Brain microvascular endothelial cell (primary cell): ENCODE results near the gene MLPH.

ENCODE experiments used
- DNase-seq: peaks from one replicate; pipeline ENCODE4 v3.0.0-alpha.2; 2020
- H3K27ac ChIP-seq: fragments of 250-450 bp; sonication (Bioruptor Pico); 2 replicates; pipeline ENCODE4 v1.5.1; 2020; ENCODE audit warnings: mild to moderate bottlenecking, moderate library complexity
- H3K27me3 ChIP-seq: fragments of 250-450 bp; sonication (Bioruptor Pico); replicated peaks from 2 replicates; pipeline ENCODE4 v1.5.1; 2020; ENCODE audit warnings: mild to moderate bottlenecking
- H3K36me3 ChIP-seq: fragments of 250-450 bp; sonication (Bioruptor Pico); replicated peaks from 2 replicates; pipeline ENCODE4 v1.5.1; 2020; ENCODE audit warnings: mild to moderate bottlenecking
- H3K4me3 ChIP-seq: 2 replicates; pipeline ENCODE4 v1.5.1; 2011; ENCODE audit warnings: low read depth, mild to moderate bottlenecking, control low read depth, low read length, moderate library complexity
- CTCF ChIP-seq: IDR thresholded peaks from 2 replicates; pipeline ENCODE4 v1.5.1; 2011; ENCODE audit warnings: low read depth, mild to moderate bottlenecking, moderate library complexity, low read length, control low read depth, inconsistent platforms; ENCODE audit errors: missing control alignments
- in situ Hi-C: cut with HindIII; loops from 2 replicates; pipeline ENCODE4 v1.10.0; 2017; ENCODE audit warnings: low sequenced_read_pairs, low pct_ligation_motif_present

Gene MLPH

DNA sequence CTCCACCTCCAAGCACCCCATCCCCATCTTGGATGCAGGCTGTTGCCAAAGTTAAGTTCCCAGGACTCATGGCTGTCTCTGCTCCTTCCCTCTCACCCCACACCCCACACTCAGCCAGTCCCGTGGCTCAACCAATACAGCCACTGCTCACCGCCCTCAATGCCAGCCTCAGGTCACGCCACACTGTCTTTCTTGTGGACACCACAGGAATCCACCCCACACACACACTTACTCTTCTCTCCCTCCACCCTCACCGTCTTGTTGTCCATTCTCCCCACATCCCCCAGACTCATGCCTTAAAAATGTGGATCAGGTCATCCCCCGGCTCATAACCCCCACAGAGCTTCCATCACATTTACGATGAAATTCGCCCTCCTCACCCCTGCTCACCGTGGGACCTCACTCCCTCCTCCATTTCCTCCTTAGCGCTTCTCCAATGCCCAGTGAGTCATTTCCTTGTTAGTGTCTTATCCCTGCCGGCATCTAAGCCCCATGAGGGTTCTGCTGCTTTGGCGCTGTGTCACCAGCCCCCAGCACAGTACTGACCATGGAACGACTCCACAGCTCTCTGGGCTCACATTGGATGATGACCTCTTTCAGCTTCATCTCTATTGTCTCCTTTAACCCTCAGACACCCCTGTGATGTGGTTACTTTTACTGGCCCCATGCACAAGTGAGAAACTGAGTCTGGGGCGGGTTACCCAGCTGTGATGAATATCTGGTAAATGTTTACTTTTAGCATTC is 13.8 kb downstream of the MLPH start:
- H3K27me3 ChIP-seq, result no peaks in the 10 kb centered on the region
- peak overlapping the region; percentile 98 for H3K27ac ChIP-seq
- peak; percentile 1 for TF ChIP-seq CTCF
- peak; percentile 100 for DNase-seq
- H3K36me3 ChIP-seq, result peaks cover 74% of the 10 kb centered on the region
- in situ Hi-C loops, result no loop called here
- no peak overlapping the region for H3K4me3 ChIP-seq

DNA sequence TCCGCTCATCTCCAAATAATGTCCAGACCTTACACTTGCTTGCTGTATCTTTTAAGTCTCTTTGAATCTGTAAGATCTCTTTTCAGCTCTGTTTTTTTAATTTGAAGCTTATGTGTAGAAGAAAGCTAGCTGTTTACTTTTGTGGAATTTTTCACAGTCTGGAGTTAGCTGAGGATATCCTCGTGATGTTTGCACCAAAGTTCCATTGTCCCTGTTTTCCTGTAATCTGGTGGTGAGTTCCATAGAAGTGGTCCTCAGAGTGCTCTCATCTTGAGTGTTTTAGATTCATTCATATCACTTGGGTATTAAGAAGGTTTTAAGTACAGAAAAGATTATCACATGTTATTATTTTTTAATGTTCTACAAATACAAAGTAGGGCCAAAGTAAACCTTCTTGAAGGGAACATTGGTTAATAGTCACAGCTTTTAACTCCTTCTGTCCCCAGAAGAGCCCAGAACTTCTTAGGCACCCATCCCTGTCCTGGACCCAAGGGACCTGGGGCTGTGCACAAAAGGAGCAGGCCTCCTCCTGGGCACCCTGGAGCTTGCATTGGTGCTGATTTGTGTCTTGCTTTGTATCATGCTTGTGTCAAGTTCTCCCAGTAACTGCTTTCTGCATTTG is 15.0 kb downstream of the MLPH start:
- peaks cover 68% of the 10 kb centered on the region for H3K36me3 ChIP-seq
- H3K4me3 ChIP-seq, result no peak overlapping the region
- in situ Hi-C loops, result no loop called here
- no peaks in the 10 kb centered on the region for H3K27me3 ChIP-seq
- no peak for DNase-seq
- H3K27ac ChIP-seq, result peak overlapping the region; percentile 98
- TF ChIP-seq CTCF, result peak; percentile 17

DNA sequence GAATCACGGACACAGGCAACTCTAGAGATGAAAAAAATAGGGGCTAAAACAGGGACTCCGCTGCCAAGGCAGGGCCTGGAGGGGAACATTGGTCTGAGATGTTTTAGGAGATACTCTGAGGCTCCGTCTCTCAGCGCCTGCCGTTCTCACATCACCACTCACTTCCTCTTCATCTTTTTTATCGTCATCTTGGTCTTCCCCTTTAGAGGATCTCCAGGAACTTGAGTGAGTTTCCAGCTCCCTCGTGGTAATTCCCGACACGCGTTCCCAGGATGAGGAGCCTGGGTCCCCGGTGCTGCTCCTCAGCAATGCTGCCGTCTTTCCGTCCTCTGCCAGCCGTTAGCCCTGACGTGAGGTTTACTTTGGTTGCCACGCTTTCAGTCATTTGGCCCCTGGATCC is 16.1 kb downstream of the MLPH start:
- peak overlapping the region; percentile 98 for H3K27ac ChIP-seq
- no peaks in the 10 kb centered on the region for H3K27me3 ChIP-seq
- peaks cover 68% of the 10 kb centered on the region for H3K36me3 ChIP-seq
- in situ Hi-C loops, result no loop called here
- no peak for DNase-seq
- no peak for TF ChIP-seq CTCF
- no peak overlapping the region for H3K4me3 ChIP-seq

GRCh38 chr2:237505188-237505939 is 18.3 kb downstream of the MLPH start:
- H3K27ac ChIP-seq, result no peak overlapping the region
- peaks cover 68% of the 10 kb centered on the region for H3K36me3 ChIP-seq
- TF ChIP-seq CTCF, result no peak
- in situ Hi-C loops, result no loop called here
- H3K27me3 ChIP-seq, result no peaks in the 10 kb centered on the region
- H3K4me3 ChIP-seq, result no peak overlapping the region
- no peak for DNase-seq

- in situ Hi-C loops, result no loop called here
- no peak for TF ChIP-seq CTCF
These were observed 20.5 kb downstream of the MLPH start for GRCh38 chr2:237507512-237507911.

More at GRCh38 chr2:237507512-237507911, 20.5 kb downstream of the MLPH start:
- Histone ChIP-seq H3K27ac (no peak overlapping the region), H3K36me3 (peaks cover 86% of the 10 kb centered on the region), H3K27me3 (no peaks in the 10 kb centered on the region), H3K4me3 (no peak overlapping the region)
- DNase-seq, result no peak
